Colon (tissue), 2 donors: ENCODE measurements around the gene DNALI1.
"Not testable (repeated sequence)": the region's sequence is repeated elsewhere in the genome, so short reads cannot be mapped to it uniquely, and the experiment has no call there.

Experiments used
- FAIRE-seq: peaks from 2 replicates; lab custom pipeline; 2012; peaks lifted over from hg19 to GRCh38; lab: Jason Lieb, UNC
- donor health status: control.
- donor health status: control.

The DNALI1 gene

DNA sequence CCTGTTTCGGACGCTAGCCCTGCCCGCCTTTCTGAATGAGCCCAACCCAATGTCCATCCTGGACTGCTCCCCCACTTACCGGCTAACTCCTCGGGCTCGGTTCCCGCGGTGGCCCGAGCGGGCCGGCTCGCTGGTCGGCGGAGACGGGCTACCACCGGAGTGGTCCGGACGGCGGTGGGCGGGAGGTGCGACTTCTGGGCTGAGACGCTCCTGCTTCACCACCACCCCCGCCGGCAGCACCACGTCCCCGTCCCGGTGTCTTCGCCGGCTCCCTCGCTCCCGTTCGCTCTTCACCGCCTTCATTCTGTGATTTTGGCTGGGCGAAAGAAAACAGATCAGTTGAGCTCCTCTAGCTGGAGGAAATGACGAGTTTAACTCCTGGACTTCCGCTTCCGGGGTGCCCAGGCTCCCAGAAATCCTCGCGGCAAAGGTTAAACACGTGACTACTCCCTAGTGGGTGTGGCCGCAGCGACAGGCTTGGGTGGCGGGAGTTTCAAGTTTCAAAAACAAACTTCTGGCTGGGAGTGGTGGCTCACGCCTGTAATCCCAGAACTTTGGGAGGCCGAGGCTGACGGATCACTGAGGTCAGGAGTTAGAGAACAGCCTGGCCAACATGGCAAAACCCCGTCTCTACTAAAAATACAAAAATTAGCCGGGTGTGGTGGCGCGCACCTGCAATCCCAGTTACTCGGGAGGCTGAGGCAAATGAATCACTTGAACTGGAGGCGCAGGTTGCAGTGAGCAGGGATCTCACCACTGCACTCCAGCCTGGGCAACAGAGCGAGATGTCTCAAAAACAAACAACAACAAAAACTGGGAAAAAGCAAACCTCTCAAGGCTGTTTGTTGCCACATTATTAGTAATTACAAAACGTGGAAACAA is 2.6 kb upstream of the DNALI1 start, which contains the start of gene SNIP1:
Gene SNIP1 (minus strand): TSS at position 367 of the 882 bp plus-strand sequence. CDS start 64 bp downstream, at position 303.
- FAIRE-seq: no peak

DNA sequence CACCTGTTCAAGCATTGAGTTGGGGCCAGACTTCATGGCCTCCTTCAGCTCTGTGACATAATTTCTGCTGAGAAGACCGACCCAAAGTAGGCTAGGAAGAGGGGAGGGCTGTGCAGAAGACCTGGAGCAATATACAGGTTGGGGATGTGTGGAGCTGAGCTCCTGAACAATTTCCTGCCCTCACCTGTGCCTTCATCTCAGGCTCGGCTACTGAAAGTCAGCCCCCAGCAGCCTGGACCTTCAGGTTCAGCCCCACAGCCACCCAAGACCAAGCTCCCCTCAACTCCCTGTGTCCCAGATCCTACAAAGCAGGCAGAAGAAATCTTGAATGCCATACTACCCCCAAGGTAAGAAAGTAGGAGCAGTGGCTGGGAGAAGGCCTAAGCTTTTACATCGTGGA is 662 bp downstream of the DNALI1 start:
- no peak for FAIRE-seq

- FAIRE-seq: no peak
These were observed 1.7 kb downstream of the DNALI1 start for GRCh38 chr1:37558411-37558810.

GRCh38 chr1:37559080-37559479 is 2.3 kb downstream of the DNALI1 start:
- FAIRE-seq: no peak

GRCh38 chr1:37559957-37560379 is 3.2 kb downstream of the DNALI1 start:
- FAIRE-seq: not testable (repeated sequence)

- no peak for FAIRE-seq
These were observed 3.8 kb downstream of the DNALI1 start for GRCh38 chr1:37560401-37561132.

- FAIRE-seq: no peak
These were observed 4.7 kb downstream of the DNALI1 start for GRCh38 chr1:37561133-37562132.

DNA sequence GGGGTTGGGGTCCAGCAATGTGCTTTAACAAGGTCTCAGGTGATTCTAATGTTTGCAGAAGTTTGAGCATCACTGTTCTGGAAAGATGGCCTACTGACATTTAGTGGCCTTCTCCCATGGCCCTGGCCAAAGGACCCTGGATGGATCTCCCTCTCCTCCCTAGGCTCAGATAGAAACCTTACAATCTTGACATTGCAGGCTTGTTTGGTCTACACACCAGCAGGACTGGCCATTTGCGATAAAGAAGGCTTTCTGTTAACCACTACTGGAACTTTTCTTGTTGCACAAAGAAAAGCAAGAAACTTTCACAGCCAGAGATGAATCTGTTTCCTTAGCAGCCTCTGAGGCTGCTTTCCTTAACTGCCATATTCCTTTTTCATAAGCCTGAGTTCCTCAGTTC is 6.2 kb downstream of the DNALI1 start:
- no peak for FAIRE-seq

DNA sequence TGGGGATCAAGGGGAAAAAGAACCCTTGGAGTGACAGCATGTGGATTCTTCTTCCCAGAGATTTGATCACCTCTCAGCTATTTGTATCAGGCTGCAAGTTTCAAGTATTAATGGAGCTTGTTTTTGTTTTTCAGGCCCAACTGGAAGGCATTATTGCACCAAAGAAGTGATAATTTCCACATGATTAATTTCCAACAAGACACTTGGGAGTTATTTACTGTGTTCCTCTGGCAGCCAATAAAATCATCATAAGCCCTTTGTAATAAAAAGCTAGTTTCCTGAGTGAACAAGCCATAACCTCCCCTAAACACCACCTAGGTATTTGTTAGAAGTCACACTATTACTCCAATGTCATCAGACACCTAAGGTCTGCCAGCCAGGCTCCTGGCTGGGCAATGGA is 8.2 kb downstream of the DNALI1 start:
- FAIRE-seq: no peak

- no peak for FAIRE-seq
These were observed 10.3 kb downstream of the DNALI1 start for GRCh38 chr1:37567023-37567422.

DNA sequence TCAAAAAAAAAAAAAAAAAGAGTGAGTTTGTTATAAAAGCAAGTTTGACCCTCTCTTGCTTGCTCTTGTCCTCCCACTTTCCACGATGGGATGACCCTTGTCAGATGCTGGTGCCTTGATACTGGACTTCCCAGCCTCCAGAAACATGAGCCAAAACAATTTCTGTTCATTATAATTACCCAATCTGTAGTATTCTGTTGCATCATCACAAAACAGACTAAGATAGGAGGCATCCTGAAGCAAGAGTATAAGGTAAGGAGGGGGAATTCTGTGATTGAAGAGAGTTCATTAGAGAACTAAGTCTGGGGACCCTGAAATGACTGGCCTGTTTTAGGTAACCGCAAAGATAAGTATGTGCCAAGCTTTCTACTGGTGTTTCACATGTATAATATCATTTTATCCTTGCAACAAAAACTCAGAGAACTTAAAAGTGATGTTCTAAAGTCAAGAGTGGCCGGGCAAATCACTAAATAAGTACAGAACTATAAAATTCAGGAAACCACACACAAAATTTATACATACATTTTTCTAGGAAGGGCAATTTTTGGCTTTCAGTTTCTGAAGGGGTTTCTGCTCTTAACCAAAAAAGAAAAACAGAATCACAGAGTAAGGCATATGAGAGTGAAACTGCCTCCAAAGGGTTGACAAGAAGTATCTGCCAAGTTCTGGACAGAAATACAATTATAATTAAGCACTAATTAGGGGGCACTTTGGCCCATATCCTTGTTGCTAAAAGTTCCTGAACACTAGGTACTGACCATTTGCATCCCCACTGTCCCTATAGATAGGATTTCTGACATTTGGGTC is 14.0 kb downstream of the DNALI1 start:
- FAIRE-seq: no peak

- no peak for FAIRE-seq
These were observed 18.2 kb downstream of the DNALI1 start for GRCh38 chr1:37574834-37575480.

GRCh38 chr1:37575692-37576091 is 19.0 kb downstream of the DNALI1 start:
- no peak for FAIRE-seq

DNA sequence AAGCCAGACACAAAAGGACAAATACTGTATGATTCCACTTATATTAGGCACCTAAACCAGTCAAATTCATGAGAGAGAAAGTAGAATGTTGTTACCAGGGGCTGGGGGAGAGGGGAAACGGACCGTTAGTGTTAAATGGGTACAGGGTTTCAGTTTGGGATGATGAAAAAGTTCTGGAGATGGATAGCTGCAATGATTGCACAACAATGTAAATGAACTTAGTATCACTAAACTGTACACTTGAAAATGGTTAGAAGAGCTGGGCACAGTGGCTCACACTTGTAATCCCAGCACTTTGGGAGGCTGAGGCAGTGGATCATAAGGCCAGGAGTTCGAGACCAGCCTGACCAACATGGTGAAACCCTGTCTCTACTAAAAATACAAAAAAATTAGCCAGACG is 27.8 kb downstream of the DNALI1 start:
- not testable (repeated sequence) for FAIRE-seq

DNA sequence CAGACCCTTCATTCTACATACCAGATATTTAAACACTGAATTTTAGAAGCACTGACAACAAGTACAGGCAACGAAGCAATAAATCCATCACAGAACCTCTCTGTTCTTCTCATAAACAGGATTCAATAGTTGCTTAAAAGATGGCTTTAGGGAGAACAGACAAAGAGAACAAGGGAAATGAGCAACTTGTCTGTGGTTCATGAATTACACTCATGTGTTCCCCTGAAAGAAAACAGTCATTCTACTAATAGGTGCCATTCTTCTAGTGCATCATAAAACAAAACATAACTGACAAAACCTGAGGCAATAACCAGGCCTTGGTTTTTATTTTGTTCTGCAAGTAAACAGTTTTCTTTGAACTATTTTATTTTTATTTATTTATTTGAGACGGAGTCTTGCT is 32.2 kb downstream of the DNALI1 start:
- no peak for FAIRE-seq

DNA sequence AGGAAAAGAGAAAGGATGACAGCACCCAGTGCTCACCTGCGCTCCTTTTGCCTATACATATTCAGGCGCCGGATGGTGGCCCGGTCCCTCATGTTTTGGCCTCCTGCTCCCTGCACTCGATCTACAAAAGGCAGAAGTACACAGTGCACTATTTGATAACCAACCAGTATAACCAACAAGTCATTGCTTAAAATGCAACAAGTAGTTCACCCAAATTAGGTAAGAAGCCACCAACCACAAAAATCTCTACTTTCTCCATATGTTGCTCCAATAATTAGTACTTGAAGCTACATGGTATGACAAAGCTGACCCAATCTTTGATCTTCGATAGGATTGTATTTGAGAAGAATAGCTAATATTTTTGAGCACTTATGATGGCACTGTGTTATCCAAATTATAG is 37.0 kb downstream of the DNALI1 start:
- no peak for FAIRE-seq

GRCh38 chr1:37595440-37596181 is 38.9 kb downstream of the DNALI1 start, which contains the start of gene GNL2:
GNL2 (minus strand) TSS chr1:37595937; CDS start chr1:37595822, 115 bp downstream.
- FAIRE-seq: no peak

GRCh38 chr1:37596182-37596667 is 39.5 kb downstream of the DNALI1 start:
- no peak for FAIRE-seq

DNA sequence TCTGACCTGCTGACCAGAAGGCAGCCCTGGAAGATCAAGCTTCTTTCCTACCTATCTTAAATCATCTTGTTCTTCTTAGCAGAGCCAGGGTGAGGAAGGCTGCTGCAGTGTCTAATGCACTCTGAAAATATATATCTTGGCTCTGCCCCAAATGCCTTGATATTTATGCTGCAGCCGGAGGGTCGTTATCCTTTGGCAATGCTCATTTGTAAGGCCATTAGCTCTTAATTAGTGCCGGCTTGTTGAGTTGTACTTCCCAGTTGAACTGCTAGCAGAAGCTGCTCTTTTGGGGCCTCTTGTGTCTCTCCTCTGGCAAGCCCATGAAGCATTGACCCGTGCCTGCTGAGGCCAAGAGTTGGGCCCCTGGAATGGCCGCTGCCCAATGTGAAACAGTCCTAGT is 43.2 kb downstream of the DNALI1 start:
- no peak for FAIRE-seq

- no peak for FAIRE-seq
These were observed 44.7 kb downstream of the DNALI1 start for GRCh38 chr1:37601441-37601840.
